ENCODE data around the gene CROCC2. TPM values are rescaled to one million over a fixed set of nuclear protein-coding genes. Genes with fewer than 3 reads are reported as not detected.

The CROCC2 gene
- total RNA-seq, 6 experiments from 2014 or later: not detected

GRCh38 chr2:240995041-240996021 is 89.2 kb downstream of the CROCC2 start:
- Mint-ChIP-seq H3K27me3 (ENCODE audit: insufficient read depth) (peaks cover 4% of the 10 kb centered on the region), H3K4me1 (ENCODE audit: low read depth) (peaks cover 11% of the 10 kb centered on the region), H3K27ac (no peak overlapping the region), H3K36me3 (ENCODE audit: low read depth) (no peaks in the 10 kb centered on the region), H3K9me3 (no peaks in the 10 kb centered on the region), H3K4me3 (no peak overlapping the region)
- TF ChIP-seq CTCF (IDR thresholded peaks at IDR 0.05): no peak
- DNase-seq: no peak

- Mint-ChIP-seq H3K27me3 (ENCODE audit: insufficient read depth) (peaks cover 4% of the 10 kb centered on the region), H3K36me3 (ENCODE audit: low read depth) (no peaks in the 10 kb centered on the region), H3K4me3 (no peak overlapping the region), H3K9me3 (no peaks in the 10 kb centered on the region), H3K27ac (no peak overlapping the region), H3K4me1 (ENCODE audit: low read depth) (peaks cover 11% of the 10 kb centered on the region)
- no peak for DNase-seq
- TF ChIP-seq CTCF (IDR thresholded peaks at IDR 0.05): no peak
Measured at GRCh38 chr2:240996161-240996833, 90.2 kb downstream of the CROCC2 start.

GRCh38 chr2:240996834-240997140 is 90.7 kb downstream of the CROCC2 start:
- H3K9me3 Mint-ChIP-seq: no peaks in the 10 kb centered on the region

GRCh38 chr2:240997141-240997855 is 91.2 kb downstream of the CROCC2 start:
- H3K36me3 Mint-ChIP-seq (ENCODE audit: low read depth): no peaks in the 10 kb centered on the region
- no peak overlapping the region for H3K4me3 Mint-ChIP-seq
- peaks cover 2% of the 10 kb centered on the region; the same call in 1 of the 2 replicates for H3K27me3 Mint-ChIP-seq (ENCODE audit: insufficient read depth)
- no peak for TF ChIP-seq CTCF (IDR thresholded peaks at IDR 0.05)
- no peak for DNase-seq
- no peaks in the 10 kb centered on the region for H3K9me3 Mint-ChIP-seq
- no peak overlapping the region for H3K27ac Mint-ChIP-seq
- peaks cover 1% of the 10 kb centered on the region for H3K4me1 Mint-ChIP-seq (ENCODE audit: low read depth)

More at GRCh38 chr2:240996834-240997140, 90.7 kb downstream of the CROCC2 start:
- Mint-ChIP-seq H3K27me3 (ENCODE audit: insufficient read depth) (peaks cover 2% of the 10 kb centered on the region; the same call in 1 of the 2 replicates), H3K4me3 (no peak overlapping the region), H3K4me1 (ENCODE audit: low read depth) (peaks cover 6% of the 10 kb centered on the region), H3K36me3 (ENCODE audit: low read depth) (no peaks in the 10 kb centered on the region), H3K27ac (no peak overlapping the region)
- TF ChIP-seq CTCF (IDR thresholded peaks at IDR 0.05): no peak
- DNase-seq: no peak
